ENCODE data around the gene PPP2R2C. TPM values are rescaled to one million over a fixed set of nuclear protein-coding genes. Genes with fewer than 3 reads are reported as not detected.

Gene PPP2R2C
- total and polyA plus RNA-seq, 2 of the 4 experiments (the other 2 are of a cell fraction) = 0.03 TPM; not detected in 1

GRCh38 chr4:6390356-6390755, 82.1 kb downstream of the PPP2R2C start:
- in situ Hi-C loops (cut with MboI; ENCODE audit: low sequenced_read_pairs) = no loop called here
- ATAC-seq (ENCODE audit: low read depth) = no peak

More at GRCh38 chr4:6390356-6390755, 82.1 kb downstream of the PPP2R2C start:
- Histone ChIP-seq H2AFZ (replicated peaks; ENCODE audit: low read length, poor library complexity) (peak overlapping the region; percentile 21), H3K9me3 (ENCODE audit: control insufficient read depth, insufficient read depth, low read length) (no peaks in the 10 kb centered on the region), H3K56ac (ENCODE audit: extremely low read depth, insufficient read depth, low read length) (no peak overlapping the region), H2BK5ac (ENCODE audit: low read depth, low read length, poor library complexity, severe bottlenecking) (no peak overlapping the region), H2BK15ac (ENCODE audit: low read depth, low read length) (no peak overlapping the region), H3K4me2 (ENCODE audit: low read depth, low read length) (no peak overlapping the region), H3K79me1 (ENCODE audit: low read depth in 1 of 2, low read length in 2 of 2) (no peaks in the 10 kb centered on the region), H3K4me1 (ENCODE audit: control insufficient read depth, insufficient read depth, low read length) (no peaks in the 10 kb centered on the region), H3K18ac (ENCODE audit: low read depth, low read length) (no peak overlapping the region), H2AK9ac (replicated peaks; ENCODE audit: low read depth, low read length, poor library complexity) (no peak overlapping the region), H3K14ac (replicated peaks; ENCODE audit: low read depth, low read length) (no peak overlapping the region), H2BK120ac (ENCODE audit: low read depth, low read length) (no peak overlapping the region), H4K91ac (ENCODE audit: insufficient read depth, low read depth, low read length) (no peak overlapping the region), H3K27me3 (ENCODE audit: control insufficient read depth, insufficient read depth, low read length) (peaks cover 28% of the 10 kb centered on the region), H3K4ac (ENCODE audit: low read depth, low read length) (no peak overlapping the region), H4K20me1 (ENCODE audit: insufficient read depth, low read length) (no peaks in the 10 kb centered on the region), H3K23ac (ENCODE audit: low read depth, low read length) (no peak overlapping the region), H3K4me3 (ENCODE audit: insufficient read depth, low read depth, low read length) (no peak overlapping the region), H2AK5ac (ENCODE audit: low read depth, low read length) (no peak overlapping the region), H2BK20ac (ENCODE audit: low read depth, low read length) (no peak overlapping the region), H3K9ac (ENCODE audit: low read depth, low read length) (no peak overlapping the region), H4K5ac (ENCODE audit: low read depth, low read length) (no peak overlapping the region), H3K9me1 (ENCODE audit: insufficient read depth, low read length) (no peaks in the 10 kb centered on the region), H4K8ac (ENCODE audit: low read depth in 2 of 2, low read length in 2 of 2) (no peak overlapping the region), H3K36me3 (ENCODE audit: control insufficient read depth, insufficient read depth, low read length) (no peaks in the 10 kb centered on the region), H3K27ac (ENCODE audit: insufficient read depth, low read length) (no peak overlapping the region)
- dilution Hi-C loops (cut with HindIII; ENCODE audit: low sequenced_read_pairs, unreplicated experiment) (no loop called here), intact Hi-C loops (cut with micrococcal nuclease) (no loop called here)
- BruUV-seq (replicated peaks) = no TSS peak
- ChIA-PET CTCF (no interaction called here), POLR2A (ENCODE audit: unreplicated experiment) (no interaction called here)
- DNase-seq = no peak
- no CpG with 5 or more reads among the region's 18 CpGs for WGBS, 2 experiments (ENCODE audit: extremely low coverage in 2 of 2, insufficient read length in 1 of 2)
- TF ChIP-seq BHLHE40 (IDR thresholded peaks at IDR 0.05; ENCODE audit: low read depth, low read length) = no peak
- TF ChIP-seq MXI1 (IDR thresholded peaks at IDR 0.05; ENCODE audit: borderline replicate concordance, low read depth, low read length) = no peak
- TF ChIP-seq CHD1 (IDR thresholded peaks at IDR 0.05; ENCODE audit: low read depth, low read length) = no peak
- no peak for TF ChIP-seq NFE2L2 (IDR thresholded peaks at IDR 0.05; ENCODE audit: low read depth, low read length)
- no peak for TF ChIP-seq SMC3 (IDR thresholded peaks at IDR 0.05; ENCODE audit: low read depth, low read length)
- no peak for TF ChIP-seq POLR2A (IDR thresholded peaks at IDR 0.05; ENCODE audit: low read depth, low read length)
- TF ChIP-seq, protein P1, sequence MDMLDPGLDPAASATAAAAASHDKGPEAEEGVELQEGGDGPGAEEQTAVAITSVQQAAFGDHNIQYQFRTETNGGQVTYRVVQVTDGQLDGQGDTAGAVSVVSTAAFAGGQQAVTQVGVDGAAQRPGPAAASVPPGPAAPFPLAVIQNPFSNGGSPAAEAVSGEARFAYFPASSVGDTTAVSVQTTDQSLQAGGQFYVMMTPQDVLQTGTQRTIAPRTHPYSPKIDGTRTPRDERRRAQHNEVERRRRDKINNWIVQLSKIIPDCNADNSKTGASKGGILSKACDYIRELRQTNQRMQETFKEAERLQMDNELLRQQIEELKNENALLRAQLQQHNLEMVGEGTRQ (IDR thresholded peaks at IDR 0.05; ENCODE audit: low read depth, low read length) = no peak

All from IMR-90 (cell line).